GM23248 (cell line): ENCODE data around the gene WHRN. TPM values are rescaled to one million over a fixed set of nuclear protein-coding genes. Genes with fewer than 3 reads are reported as not detected.

Experiments used
- DNase-seq: peaks from one replicate; pipeline ENCODE4 v3.0.0-alpha.2; 2015
- H2AFZ ChIP-seq: fragments of 200-600 bp; sonication (generic); 2 replicates; pipeline ENCODE4 v1.6.1; 2016; ENCODE audit warnings: antibody characterized with exemption
- H3F3A ChIP-seq: fragments of 200-600 bp; sonication (generic); 2 replicates; pipeline ENCODE4 v1.6.1; 2016; ENCODE audit warnings: mild to moderate bottlenecking, antibody characterized with exemption, mixed run types; ENCODE audit not compliant: insufficient read depth
- H3K27ac ChIP-seq: fragments of 200-600 bp; sonication (generic); 2 replicates; pipeline ENCODE4 v1.5.1; 2016; ENCODE audit warnings: mild to moderate bottlenecking
- H3K27me3 ChIP-seq: fragments of 200-600 bp; sonication (generic); replicated peaks from 2 replicates; pipeline ENCODE4 v1.6.1; 2016; ENCODE audit warnings: mild to moderate bottlenecking; ENCODE audit not compliant: insufficient read depth
- H3K36me3 ChIP-seq: fragments of 200-600 bp; sonication (generic); 2 replicates; pipeline ENCODE4 v1.6.1; 2016; ENCODE audit warnings: low read depth, mild to moderate bottlenecking
- H3K4me1 ChIP-seq: fragments of 200-600 bp; sonication (generic); 2 replicates; pipeline ENCODE4 v1.6.1; 2016; ENCODE audit warnings: mild to moderate bottlenecking; ENCODE audit not compliant: insufficient read depth
- H3K4me2 ChIP-seq: fragments of 200-600 bp; sonication (generic); one replicate; pipeline ENCODE4 v1.6.1; 2016; ENCODE audit warnings: mild to moderate bottlenecking; ENCODE audit not compliant: unreplicated experiment
- H3K4me3 ChIP-seq: fragments of 200-600 bp; sonication (generic); 2 replicates; pipeline ENCODE4 v1.5.1; 2016; ENCODE audit warnings: mild to moderate bottlenecking
- H3K79me2 ChIP-seq: fragments of 200-600 bp; sonication (generic); 2 replicates; pipeline ENCODE4 v1.6.1; 2016; ENCODE audit warnings: mild to moderate bottlenecking; ENCODE audit not compliant: insufficient read depth
- H3K9ac ChIP-seq: fragments of 200-600 bp; sonication (generic); 2 replicates; pipeline ENCODE4 v1.6.1; 2016; ENCODE audit warnings: mild to moderate bottlenecking
- H3K9me2 ChIP-seq: fragments of 200-600 bp; sonication (generic); 2 replicates; pipeline ENCODE4 v1.6.1; 2016; ENCODE audit warnings: mixed run types, mild to moderate bottlenecking, moderate library complexity; ENCODE audit not compliant: insufficient read depth
- H3K9me3 ChIP-seq: fragments of 200-600 bp; sonication (generic); one replicate; pipeline ENCODE4 v1.6.1; 2017; ENCODE audit warnings: low read depth
- H4K20me1 ChIP-seq: fragments of 200-600 bp; sonication (generic); 2 replicates; pipeline ENCODE4 v1.6.0; 2016; ENCODE audit not compliant: insufficient read depth
- EZH2 ChIP-seq: fragments of 200-600 bp; sonication (generic); IDR thresholded peaks from 2 replicates; pipeline ENCODE4 v1.6.1; 2018; ENCODE audit warnings: antibody characterized with exemption, mild to moderate bottlenecking; ENCODE audit not compliant: insufficient read depth, poor library complexity, severe bottlenecking
- EZH2phosphoT487 ChIP-seq: fragments of 200-600 bp; sonication (generic); IDR thresholded peaks from 2 replicates; pipeline ENCODE4 v1.6.1; 2018; ENCODE audit warnings: antibody characterized with exemption, moderate library complexity, mild to moderate bottlenecking, low read depth; ENCODE audit not compliant: insufficient read depth
- WGBS, 2 experiments: methylation state at CpG; one replicate each; pipeline ENCODE4 v1.1.6; 2015 to 2017; ENCODE audit warnings: low lambda C conversion rate in 2 of 2, low coverage in 1 of 2; ENCODE audit errors: missing lambda C conversion rate in 2 of 2; 5-methylcytosine and 5-hydroxymethylcytosine counted together
- in situ Hi-C: fragments of 300-500 bp; cut with MboI; formaldehyde crosslinking; loops from 2 replicates; pipeline ENCODE4 v1.15.0; 2020
- polyA plus RNA-seq: library from polyadenylated mRNA; unstranded; fragments of >200 nt; fragmentation: Nextera tagmentation; extraction: Ambion mirVana; gene quantifications from 2 replicates; pipeline ENCODE4 v1.2.1, GENCODE V29; 2016
- total RNA-seq: library from RNA; depleted of rRNA; stranded (reverse); fragments of >200 nt; shearing (Covaris generic); gene quantifications from 2 replicates; pipeline ENCODE4 v1.2.3, GENCODE V29; 2014

The WHRN gene
- total and polyA plus RNA-seq, 2 experiments from 2014 or later = 0.76 to 1.5 TPM

GRCh38 chr9:114525513-114525912 lies 20.2 kb upstream of the WHRN start:
- no peak for TF ChIP-seq EZH2phosphoT487
- no peak for TF ChIP-seq EZH2
- Histone ChIP-seq H3K79me2 (no peaks in the 10 kb centered on the region), H3K27ac (no peak overlapping the region), H3K27me3 (peaks cover 30% of the 10 kb centered on the region; the same call in 1 of the 2 replicates), H3K36me3 (no peaks in the 10 kb centered on the region), H3K9me2 (no peaks in the 10 kb centered on the region), H3K9me3 (no peaks in the 10 kb centered on the region), H3K9ac (no peak overlapping the region), H3K4me3 (no peak overlapping the region), H3K4me2 (peak overlapping the region; percentile 8), H3F3A (no peaks in the 10 kb centered on the region), H4K20me1 (no peaks in the 10 kb centered on the region), H2AFZ (no peak overlapping the region), H3K4me1 (peaks cover 3% of the 10 kb centered on the region; the same call in 1 of the 2 replicates)
- DNase-seq = peak; percentile 80
- in situ Hi-C loops = no loop called here
- 22 to 34% methylated on average over 3 of the region's 3 CpGs for WGBS, 2 experiments

GRCh38 chr9:114524247-114524681 lies 19.0 kb upstream of the WHRN start:
- no peaks in the 10 kb centered on the region for H4K20me1 ChIP-seq
- H3K9me2 ChIP-seq = no peaks in the 10 kb centered on the region
- H3K79me2 ChIP-seq = no peaks in the 10 kb centered on the region
- no peak overlapping the region for H2AFZ ChIP-seq
- no peak overlapping the region for H3K4me3 ChIP-seq
- no peak overlapping the region for H3K27ac ChIP-seq
- whole genome bisulfite sequencing, 2 experiments = 43% methylated on average over 7 of the region's 7 CpGs
- no peak for DNase-seq
- no peak overlapping the region for H3K4me2 ChIP-seq
- H3K9me3 ChIP-seq = no peaks in the 10 kb centered on the region
- H3K4me1 ChIP-seq = peaks cover 3% of the 10 kb centered on the region; the same call in 1 of the 2 replicates
- TF ChIP-seq EZH2phosphoT487 (no peak), EZH2 (no peak)
- H3K36me3 ChIP-seq = no peaks in the 10 kb centered on the region
- H3K27me3 ChIP-seq = peaks cover 40% of the 10 kb centered on the region; the same call in 1 of the 2 replicates
- in situ Hi-C loops = no loop called here
- no peaks in the 10 kb centered on the region for H3F3A ChIP-seq
- H3K9ac ChIP-seq = no peak overlapping the region

- peaks cover 3% of the 10 kb centered on the region; the same call in 1 of the 2 replicates for H3K4me1 ChIP-seq
- no peak overlapping the region for H3K4me3 ChIP-seq
- DNase-seq = no peak
- no peaks in the 10 kb centered on the region for H3F3A ChIP-seq
- no peaks in the 10 kb centered on the region for H4K20me1 ChIP-seq
- H3K9me2 ChIP-seq = no peaks in the 10 kb centered on the region
- peaks cover 45% of the 10 kb centered on the region; the same call in 1 of the 2 replicates for H3K27me3 ChIP-seq
- no peak overlapping the region for H3K9ac ChIP-seq
- WGBS, 2 experiments = 87 to 90% methylated on average over 3 of the region's 3 CpGs
- no peaks in the 10 kb centered on the region for H3K36me3 ChIP-seq
- TF ChIP-seq EZH2phosphoT487 (no peak), EZH2 (no peak)
- no peak overlapping the region for H3K4me2 ChIP-seq
- in situ Hi-C loops = no loop called here
- H3K9me3 ChIP-seq = no peaks in the 10 kb centered on the region
- H3K79me2 ChIP-seq = no peaks in the 10 kb centered on the region
- H2AFZ ChIP-seq = no peak overlapping the region
- no peak overlapping the region for H3K27ac ChIP-seq
Measured at GRCh38 chr9:114522847-114523246, 17.6 kb upstream of the WHRN start.

GRCh38 chr9:114522286-114522685 lies 17.0 kb upstream of the WHRN start:
- no peak overlapping the region for H3K27ac ChIP-seq
- no peaks in the 10 kb centered on the region for H4K20me1 ChIP-seq
- WGBS, 2 experiments = 33 to 52% methylated on average over 2 of the region's 2 CpGs
- TF ChIP-seq EZH2phosphoT487 (no peak), EZH2 (no peak)
- H3K9me3 ChIP-seq = no peaks in the 10 kb centered on the region
- no peak overlapping the region for H3K9ac ChIP-seq
- no peak overlapping the region for H3K4me3 ChIP-seq
- no peaks in the 10 kb centered on the region for H3K79me2 ChIP-seq
- peaks cover 45% of the 10 kb centered on the region; the same call in 1 of the 2 replicates for H3K27me3 ChIP-seq
- H3K4me2 ChIP-seq = no peak overlapping the region
- peaks cover 3% of the 10 kb centered on the region; the same call in 1 of the 2 replicates for H3K4me1 ChIP-seq
- no peak overlapping the region for H2AFZ ChIP-seq
- no peaks in the 10 kb centered on the region for H3K36me3 ChIP-seq
- in situ Hi-C loops = no loop called here
- no peak for DNase-seq
- no peaks in the 10 kb centered on the region for H3K9me2 ChIP-seq
- peaks cover 2% of the 10 kb centered on the region; the same call in 1 of the 2 replicates for H3F3A ChIP-seq
